ENCODE measurements around the gene STPG2.

The STPG2 gene

DNA sequence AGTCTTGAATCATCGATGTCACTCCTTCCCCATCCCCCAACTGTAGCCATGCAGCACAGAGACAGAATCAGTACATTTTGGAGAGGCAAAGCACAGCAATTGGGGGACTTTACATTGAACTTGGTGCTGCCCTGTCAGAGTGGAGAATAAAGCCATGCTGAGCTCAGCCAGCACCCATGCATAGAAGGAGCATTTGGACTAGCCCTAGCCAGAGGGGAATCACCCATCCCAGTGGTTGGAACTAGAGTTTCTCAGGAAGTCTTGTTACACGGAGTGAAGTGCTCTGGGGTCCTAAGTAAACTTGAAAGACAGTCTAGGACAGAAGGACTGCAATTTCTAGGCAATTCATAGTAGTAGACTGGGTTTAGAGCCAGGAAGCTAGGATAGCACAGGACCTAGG is 49.6 kb downstream of the STPG2 start:
- DNase-seq (ENCODE audit: low read depth in 2 of 2), result no peak

DNA sequence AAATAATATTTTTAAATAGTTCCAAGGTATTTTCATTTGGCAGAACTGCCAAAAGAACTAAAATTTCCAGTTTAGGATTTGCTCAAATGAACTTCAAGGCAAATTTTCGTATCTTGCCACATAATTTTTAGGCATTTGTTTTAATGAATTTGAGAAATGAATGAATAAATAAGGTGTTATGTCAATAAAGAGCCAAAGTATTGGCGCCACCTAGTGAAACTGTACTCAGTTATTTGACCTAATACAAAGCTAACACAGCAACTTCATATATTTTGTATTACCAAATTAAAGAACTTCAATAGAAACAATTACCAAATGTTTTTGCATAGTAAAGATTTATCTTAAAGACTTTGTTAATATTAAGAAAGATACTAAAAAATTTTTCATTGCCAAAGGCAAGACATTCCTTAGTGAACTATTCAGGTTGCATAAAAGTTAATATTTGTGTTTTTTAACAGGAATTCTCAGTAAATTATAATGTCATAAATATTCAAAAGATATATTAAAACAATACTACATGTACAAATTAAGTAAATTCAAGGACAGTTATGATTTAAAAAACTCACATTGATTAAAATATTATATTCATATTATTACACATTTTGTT is 50.3 kb downstream of the STPG2 start:
- no peak for DNase-seq (ENCODE audit: low read depth in 2 of 2)

DNA sequence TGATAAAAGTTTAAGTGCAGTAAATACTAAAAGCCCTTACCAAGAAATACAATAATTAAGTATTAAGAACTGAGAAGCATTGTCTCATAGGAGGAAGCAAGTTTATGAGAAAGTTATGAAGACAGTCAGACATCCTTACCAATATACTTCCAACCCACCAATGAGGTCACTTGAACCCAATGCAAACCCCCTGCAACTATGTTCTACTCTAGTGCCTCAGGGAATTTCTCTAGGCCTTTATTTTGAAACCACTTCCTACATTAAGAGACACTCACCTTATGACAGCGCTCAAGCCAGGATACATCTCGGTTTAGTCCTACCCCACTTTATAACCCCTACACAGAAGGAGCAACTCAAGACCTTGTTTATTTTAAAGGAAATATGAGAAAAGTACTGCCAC is 61.3 kb downstream of the STPG2 start:
- no peak for DNase-seq (ENCODE audit: low read depth in 2 of 2)

DNA sequence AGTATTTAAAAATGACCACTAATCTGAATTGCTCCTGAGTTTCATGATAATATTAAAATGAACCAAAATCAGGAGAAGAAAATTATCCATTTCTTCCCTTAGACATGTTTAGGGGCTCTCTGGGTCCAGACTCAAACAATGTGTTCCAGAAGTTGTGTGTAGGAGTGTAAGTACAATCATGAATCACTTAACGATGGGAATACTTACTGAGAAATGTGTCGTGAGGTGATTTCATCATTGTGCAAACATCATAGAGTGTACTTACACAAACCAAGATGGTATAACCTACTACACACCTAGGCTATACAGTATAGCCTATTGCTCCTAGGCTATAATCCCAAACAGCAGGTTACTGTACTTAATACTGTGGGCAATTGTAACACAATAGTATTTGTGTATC is 74.8 kb downstream of the STPG2 start:
- DNase-seq (ENCODE audit: low read depth in 2 of 2), result no peak

DNA sequence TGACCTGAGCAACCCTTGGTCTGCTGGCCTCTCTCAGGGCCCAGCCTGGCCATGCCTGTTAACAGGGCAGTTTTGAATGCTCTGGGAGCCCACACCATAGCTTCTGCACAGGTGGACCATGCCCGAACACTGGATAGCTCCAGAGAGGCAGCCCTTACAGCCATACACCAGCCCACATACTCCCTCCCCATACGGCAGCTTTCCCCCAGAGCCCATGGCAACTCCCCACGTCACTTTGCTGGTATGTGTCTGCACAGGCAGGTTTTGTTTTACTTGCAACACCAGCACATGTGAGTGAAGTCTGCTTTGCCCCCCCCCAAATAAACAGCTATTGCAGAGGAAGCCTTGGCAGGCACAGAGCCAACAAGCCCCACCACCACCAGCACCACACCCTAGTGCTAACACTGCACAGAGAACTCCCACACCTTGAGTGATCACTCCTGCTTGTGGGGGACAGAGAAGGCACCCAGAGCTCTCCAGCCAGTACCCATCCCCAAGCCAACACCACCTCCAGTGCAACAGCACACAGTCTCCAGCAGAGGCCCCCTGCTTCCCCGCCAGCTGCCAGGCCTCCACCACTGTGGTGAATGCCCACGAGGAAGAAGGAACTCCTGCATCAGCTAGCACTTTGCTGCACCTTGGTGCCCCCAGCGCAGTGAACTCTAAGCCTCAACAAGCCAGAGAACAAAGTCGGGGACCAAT is 87.3 kb downstream of the STPG2 start:
- DNase-seq (ENCODE audit: low read depth in 2 of 2), result no peak

DNA sequence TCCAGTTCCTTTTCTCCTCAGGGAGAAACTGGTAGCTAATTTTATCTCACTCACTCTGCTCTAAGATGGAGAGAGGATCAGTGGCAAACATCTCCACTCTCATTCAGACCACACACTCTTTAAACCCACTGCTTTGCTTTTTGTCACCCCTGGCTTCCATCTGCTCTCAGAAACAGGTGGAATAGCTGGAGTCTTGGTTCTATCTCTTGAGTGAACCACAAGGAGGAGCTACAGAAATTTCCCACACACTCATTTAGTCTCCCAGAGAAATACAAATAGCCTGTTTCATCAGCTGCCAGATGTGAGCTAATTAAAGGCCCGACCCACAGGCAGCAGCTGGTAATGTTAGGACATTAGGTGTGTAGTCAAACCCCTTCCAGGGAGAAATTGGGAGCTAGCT is 96.6 kb downstream of the STPG2 start:
- no peak for DNase-seq (ENCODE audit: low read depth in 2 of 2)

- DNase-seq (ENCODE audit: low read depth in 2 of 2), result no peak
Measured at GRCh38 chr4:98030059-98030458, 113.2 kb downstream of the STPG2 start.

GRCh38 chr4:98027827-98028226 is 115.4 kb downstream of the STPG2 start:
- no peak for DNase-seq (ENCODE audit: low read depth in 2 of 2)

- DNase-seq (ENCODE audit: low read depth in 2 of 2), result no peak
Measured at GRCh38 chr4:98026362-98026761, 116.9 kb downstream of the STPG2 start.

- no peak for DNase-seq (ENCODE audit: low read depth in 2 of 2)
Measured at GRCh38 chr4:98006814-98007412, 136.4 kb downstream of the STPG2 start.

DNA sequence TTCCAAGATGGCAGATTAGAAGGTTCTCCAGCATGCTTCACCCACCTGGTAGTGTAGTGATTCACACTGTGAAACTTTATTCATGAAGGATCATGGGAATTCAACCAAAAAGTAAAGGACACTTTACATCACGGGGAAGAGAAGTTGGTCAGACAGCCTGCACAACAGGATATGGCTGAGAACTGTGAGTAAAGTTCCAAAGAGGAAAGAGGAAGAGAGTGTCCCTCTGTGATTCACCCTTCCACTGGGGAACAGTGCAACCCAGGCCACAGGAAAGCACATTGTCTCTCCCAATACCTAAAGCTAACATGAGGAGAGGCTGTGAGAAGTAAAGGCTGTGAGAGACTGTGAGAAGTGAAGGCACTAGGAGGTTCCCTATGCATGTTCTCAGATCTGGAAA is 137.2 kb downstream of the STPG2 start:
- DNase-seq (ENCODE audit: low read depth in 2 of 2), result no peak

GRCh38 chr4:98000940-98001339 is 142.3 kb downstream of the STPG2 start:
- no peak for DNase-seq (ENCODE audit: low read depth in 2 of 2)

DNA sequence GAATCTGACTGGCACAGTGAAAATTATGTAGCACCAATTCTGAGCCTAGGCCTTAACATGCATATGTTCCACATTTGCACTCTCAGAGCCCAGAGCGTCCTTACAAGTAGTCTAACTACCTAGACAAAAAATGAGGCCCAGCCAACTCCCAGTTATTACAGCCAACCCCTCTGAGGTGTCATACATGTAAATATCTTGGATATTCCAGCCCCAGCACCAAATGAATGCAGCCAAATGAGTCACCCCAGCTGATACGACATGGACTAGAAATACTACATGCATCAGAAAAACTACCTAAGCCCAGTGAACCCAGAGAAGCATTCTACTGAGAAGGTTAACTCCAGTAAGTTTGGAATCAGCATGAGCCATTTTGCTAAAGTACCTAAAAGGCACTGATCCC is 145.1 kb downstream of the STPG2 start:
- DNase-seq (ENCODE audit: low read depth in 2 of 2), result no peak

DNA sequence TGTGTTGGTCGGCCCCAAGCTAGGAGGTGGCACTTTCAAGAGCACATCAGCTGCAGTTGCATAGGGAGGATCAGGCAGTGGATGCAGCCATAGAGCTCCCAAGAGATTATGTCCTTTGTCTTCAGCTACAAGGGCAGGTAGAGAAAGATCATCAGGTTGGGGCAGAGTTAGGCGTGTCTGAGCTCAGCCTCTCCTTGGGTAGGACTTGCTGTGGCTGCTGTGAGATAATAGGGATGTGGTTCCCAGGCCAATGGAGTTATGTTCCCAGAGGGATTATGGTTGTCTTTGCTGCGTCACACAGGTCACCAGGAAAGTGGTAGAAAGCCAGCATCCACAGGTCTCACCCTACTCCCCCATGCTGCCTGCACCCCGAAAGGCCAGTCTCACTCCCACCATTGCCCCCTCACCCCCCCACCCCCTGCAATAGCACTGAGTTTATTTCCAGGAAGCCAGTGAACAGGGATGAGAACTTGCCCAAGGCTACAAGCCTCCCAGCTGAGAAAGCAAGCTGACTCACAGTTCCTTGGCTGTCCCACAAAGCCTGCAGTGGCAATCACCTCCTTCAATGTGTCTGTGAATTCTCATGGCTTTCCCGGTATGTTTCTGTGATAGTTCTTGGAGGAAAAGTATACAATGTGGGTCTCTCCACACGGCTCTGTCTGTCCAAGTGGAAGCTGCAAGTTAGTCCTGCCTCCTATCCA is 148.4 kb downstream of the STPG2 start:
- no peak for DNase-seq (ENCODE audit: low read depth in 2 of 2)

- DNase-seq (ENCODE audit: low read depth in 2 of 2), result no peak
Measured at GRCh38 chr4:97990409-97990808, 152.9 kb downstream of the STPG2 start.

DNA sequence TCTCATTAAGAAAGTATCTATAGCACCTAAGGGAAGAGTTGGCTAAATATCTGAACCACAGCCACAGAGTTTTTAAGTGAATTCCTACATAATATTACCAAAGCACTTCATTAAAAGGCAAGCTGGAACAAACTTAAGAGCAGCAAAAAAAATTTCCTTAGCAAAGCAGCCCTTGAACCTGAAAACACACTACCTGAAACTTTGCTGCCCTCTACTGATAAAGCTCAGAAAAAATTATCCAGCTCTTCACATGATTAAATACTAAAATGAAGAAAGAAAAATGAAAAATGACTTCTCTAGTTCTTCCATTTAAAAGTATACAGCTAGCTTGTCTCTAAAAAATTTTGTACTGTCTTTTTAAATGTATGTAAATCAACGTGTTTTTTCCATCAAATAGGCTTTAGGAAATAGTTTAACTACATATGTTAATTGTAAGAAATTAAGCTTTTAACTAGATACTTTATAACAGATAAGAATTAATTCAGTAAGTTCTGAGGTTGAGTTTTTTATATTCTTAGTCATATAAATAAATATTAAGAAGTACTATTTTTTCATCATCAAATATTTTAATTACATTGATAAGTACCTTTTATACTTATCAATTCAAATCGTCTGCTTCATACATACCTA is 156.1 kb downstream of the STPG2 start:
- no peak for DNase-seq (ENCODE audit: low read depth in 2 of 2)

GRCh38 chr4:97984545-97985131 is 158.6 kb downstream of the STPG2 start:
- no peak for DNase-seq (ENCODE audit: low read depth in 2 of 2)

DNA sequence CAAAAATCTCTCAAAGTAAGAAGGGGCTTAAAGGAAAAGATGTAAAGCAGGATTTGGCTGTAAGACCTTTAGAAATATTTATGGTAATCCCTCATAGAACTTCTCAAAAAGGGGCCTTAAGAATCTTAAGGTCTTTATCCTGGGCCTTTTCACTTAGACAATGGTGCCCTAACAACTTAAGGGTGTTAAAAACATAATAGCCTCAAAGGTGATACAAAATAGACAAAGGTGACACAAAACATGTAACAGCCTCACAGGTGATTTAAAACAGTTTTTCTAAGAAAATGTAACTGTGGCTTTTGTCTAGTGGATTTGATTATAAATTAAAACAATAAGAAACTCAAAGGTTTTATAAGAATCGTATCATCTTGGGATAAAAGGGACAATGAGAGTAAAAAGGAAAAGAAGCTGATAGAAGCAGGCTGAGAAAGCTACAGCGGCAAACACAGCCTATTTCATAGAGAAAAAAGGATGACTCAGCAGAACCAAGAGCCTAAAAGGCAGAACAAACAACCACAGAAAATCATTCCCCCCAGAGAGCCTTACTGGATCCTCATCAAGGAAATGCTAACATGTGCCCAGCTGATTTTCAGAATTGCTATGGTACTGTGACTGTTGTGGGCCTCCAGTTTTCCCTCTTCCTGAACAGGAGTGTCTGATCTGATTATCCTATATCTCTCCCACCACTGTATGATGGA is 164.3 kb downstream of the STPG2 start:
- DNase-seq (ENCODE audit: low read depth in 2 of 2), result no peak

DNA sequence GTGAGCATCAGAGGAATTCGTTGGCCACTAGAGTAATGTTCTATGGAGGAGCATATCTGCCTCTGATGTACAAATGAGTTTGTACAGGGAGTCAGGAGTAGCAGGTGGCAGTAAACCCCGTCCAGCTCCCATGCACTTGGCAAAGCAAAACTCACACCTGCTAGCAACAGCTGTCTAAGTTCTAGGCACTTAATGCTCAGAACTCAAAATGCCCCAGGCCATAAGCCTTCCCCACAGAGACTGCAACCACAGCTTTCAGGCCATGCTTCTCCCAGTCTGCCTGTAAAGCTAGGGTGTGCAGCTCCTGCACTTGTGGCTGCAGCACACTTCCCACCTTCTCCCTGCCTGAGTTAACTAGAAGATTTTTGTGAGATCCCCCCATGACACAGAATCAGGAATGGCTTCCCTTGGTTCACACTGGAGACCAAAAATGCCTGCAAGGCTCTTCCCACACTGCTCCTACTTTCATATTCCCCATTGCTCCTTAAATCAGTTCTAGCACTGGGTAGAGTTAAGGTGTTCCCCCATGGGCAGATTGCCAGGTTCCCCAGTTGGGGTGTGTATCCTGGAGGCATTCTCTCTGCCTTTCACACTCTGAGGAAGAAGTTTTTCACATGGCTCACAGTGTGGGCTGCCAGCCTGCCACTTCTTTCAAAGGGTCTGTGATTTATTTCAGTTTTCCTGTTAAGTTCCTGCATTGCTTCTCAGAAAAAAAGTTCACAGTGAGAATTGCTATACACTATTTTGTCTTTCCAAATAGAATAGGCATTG is 189.9 kb downstream of the STPG2 start:
- no peak for DNase-seq (ENCODE audit: low read depth in 2 of 2)

- DNase-seq (ENCODE audit: low read depth in 2 of 2), result no peak
Measured at GRCh38 chr4:97952763-97953162, 190.5 kb downstream of the STPG2 start.

DNA sequence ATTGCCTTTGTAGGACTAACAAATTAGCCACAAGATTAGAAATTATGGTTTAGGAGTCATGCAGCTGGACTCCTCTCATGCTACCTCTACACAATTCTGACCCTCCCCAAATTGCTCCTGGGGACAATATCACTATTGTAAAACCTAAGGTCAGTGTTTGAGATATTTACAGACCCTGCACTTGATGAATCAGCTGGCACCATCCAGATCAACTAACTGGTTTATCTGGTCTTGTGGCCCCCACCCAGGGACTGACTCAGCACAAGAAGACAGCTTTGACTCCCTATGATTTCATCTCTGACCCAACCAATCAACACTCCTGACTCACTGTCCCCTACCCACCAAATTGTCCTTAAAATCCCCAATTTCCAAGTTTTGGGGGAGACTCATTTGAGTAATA is 192.4 kb downstream of the STPG2 start:
- no peak for DNase-seq (ENCODE audit: low read depth in 2 of 2)
